SK-N-SH treated with all-trans-retinoic acid at 6 μM for 48 hours (cell line): Measurements from ENCODE around the gene FZD4.

Experiments used
- CSRNP3 ChIP-seq: fragments of 250-450 bp; sonication (Bioruptor Pico); IDR thresholded peaks from 2 replicates; pipeline ENCODE4 v1.5.1; 2021; ENCODE audit warnings: mild to moderate bottlenecking, moderate library complexity
- ESRRG ChIP-seq: fragments of 250-450 bp; sonication (Bioruptor Pico); IDR thresholded peaks from 2 replicates; pipeline ENCODE4 v1.6.1; 2021; ENCODE audit warnings: mild to moderate bottlenecking
- OSR1 ChIP-seq: fragments of 250-450 bp; sonication (Bioruptor Pico); IDR thresholded peaks from 2 replicates; pipeline ENCODE4 v1.8.0; 2022; ENCODE audit warnings: moderate library complexity, mild to moderate bottlenecking, inconsistent platforms
- PATZ1 ChIP-seq: fragments of 250-450 bp; sonication (Bioruptor Pico); IDR thresholded peaks from 2 replicates; pipeline ENCODE4 v1.8.0; 2020; ENCODE audit warnings: mild to moderate bottlenecking, moderate library complexity, borderline replicate concordance
- RARB ChIP-seq: fragments of 250-450 bp; sonication (Bioruptor Pico); IDR thresholded peaks from 2 replicates; pipeline ENCODE4 v1.8.0; 2021; ENCODE audit warnings: mild to moderate bottlenecking, moderate library complexity
- TSHZ2 ChIP-seq: fragments of 250-450 bp; sonication (Bioruptor Pico); IDR thresholded peaks from 2 replicates; pipeline ENCODE4 v1.5.0; 2020; ENCODE audit warnings: mild to moderate bottlenecking, moderate library complexity
- ZNF565 ChIP-seq: fragments of 450-650 bp; formaldehyde crosslinking; conservative IDR thresholded peaks from 2 replicates; pipeline ENCODE4 v1.5.0; 2020; ENCODE audit warnings: low read depth, mild to moderate bottlenecking, moderate library complexity

GRCh38 chr11:86922225-86922624 is 33.0 kb downstream of the FZD4 start:
- TF ChIP-seq TSHZ2 (CRISPR knock-in tag) (no peak), PATZ1 (CRISPR knock-in tag) (no peak), CSRNP3 (CRISPR knock-in tag) (no peak), OSR1 (no peak), ESRRG (CRISPR knock-in tag) (no peak), RARB (CRISPR knock-in tag) (no peak), ZNF565 (CRISPR knock-in tag) (no peak)
